ENCODE data around the gene MAGI3.

MAGI3 gene

GRCh38 chr1:113662101-113662500, 271.8 kb downstream of the MAGI3 start:
- no peak for DNase-seq

GRCh38 chr1:113663165-113663951, 273.0 kb downstream of the MAGI3 start:
- no peak for DNase-seq

GRCh38 chr1:113665071-113665470, 274.8 kb downstream of the MAGI3 start:
- no peak for DNase-seq

GRCh38 chr1:113666126-113666525, 275.8 kb downstream of the MAGI3 start:
- no peak for DNase-seq

GRCh38 chr1:113669988-113670387, 279.7 kb downstream of the MAGI3 start:
- no peak for DNase-seq

GRCh38 chr1:113670650-113671049, 280.3 kb downstream of the MAGI3 start:
- DNase-seq, result no peak

- DNase-seq, result no peak
Observed at GRCh38 chr1:113672491-113672890, 282.2 kb downstream of the MAGI3 start.

GRCh38 chr1:113674591-113674990, 284.3 kb downstream of the MAGI3 start:
- no peak for DNase-seq

GRCh38 chr1:113675302-113675701, 285.0 kb downstream of the MAGI3 start:
- DNase-seq, result no peak

GRCh38 chr1:113676524-113676923, 286.2 kb downstream of the MAGI3 start:
- DNase-seq, result no peak

- DNase-seq, result no peak
Observed at GRCh38 chr1:113677250-113678158, 287.2 kb downstream of the MAGI3 start.

- DNase-seq, result no peak
Observed at GRCh38 chr1:113678159-113678469, 287.8 kb downstream of the MAGI3 start.

- DNase-seq, result no peak
Observed at GRCh38 chr1:113681596-113682337, 291.5 kb downstream of the MAGI3 start.

GRCh38 chr1:113683384-113684152, 293.3 kb downstream of the MAGI3 start:
- DNase-seq, result no peak

GRCh38 chr1:113684153-113684541, 293.8 kb downstream of the MAGI3 start:
- DNase-seq, result no peak

- DNase-seq, result no peak
Observed at GRCh38 chr1:113686891-113687618, 296.7 kb downstream of the MAGI3 start.

- no peak for DNase-seq
Observed at GRCh38 chr1:113691184-113691583, 300.9 kb downstream of the MAGI3 start.

- no peak for DNase-seq
Observed at GRCh38 chr1:113692342-113692741, 302.0 kb downstream of the MAGI3 start.

GRCh38 chr1:113692824-113693431, 302.6 kb downstream of the MAGI3 start:
- DNase-seq, result no peak

- DNase-seq, result no peak
Observed at GRCh38 chr1:113694910-113695309, 304.6 kb downstream of the MAGI3 start.

- DNase-seq, result no peak
Observed at GRCh38 chr1:113701429-113701828, 311.1 kb downstream of the MAGI3 start.
